Activated T-helper 17 cell treated with anti-CD3 and anti-CD28 coated beads, Interleukin-2, amount 50 U/mL, for 72 hours (primary cell): Measurements from ENCODE around the gene ACTN4. TPM values are rescaled to one million over a fixed set of nuclear protein-coding genes. Genes with fewer than 3 reads are reported as not detected.

Experiments
- ATAC-seq: fragments of 150-1000 bp; cut with Tn5 transposase; replicated peaks from 2 replicates; pipeline ENCODE4 v1.10.0; 2021; ENCODE audit warnings: mild to moderate bottlenecking, moderate library complexity
- H3K27ac Mint-ChIP-seq: one replicate; pipeline ENCODE4 v1.8.0; 2022; ENCODE audit warnings: mixed read lengths
- H3K27me3 Mint-ChIP-seq: one replicate; pipeline ENCODE4 v1.8.0; 2022; ENCODE audit warnings: mixed read lengths
- H3K36me3 Mint-ChIP-seq: one replicate; pipeline ENCODE4 v1.8.0; 2022; ENCODE audit warnings: low read depth, mild to moderate bottlenecking, mixed read lengths
- H3K4me1 Mint-ChIP-seq: one replicate; pipeline ENCODE4 v1.8.0; 2022; ENCODE audit warnings: mixed read lengths
- H3K4me3 Mint-ChIP-seq: one replicate; pipeline ENCODE4 v1.8.0; 2022; ENCODE audit warnings: mild to moderate bottlenecking, mixed read lengths
- H3K9me3 Mint-ChIP-seq: one replicate; pipeline ENCODE4 v1.8.0; 2022; ENCODE audit warnings: mixed read lengths
- total RNA-seq, 2 donors: library from RNA; stranded (reverse); gene quantifications; one replicate each; pipeline ENCODE4 v1.2.3, GENCODE V29; 2022

Gene ACTN4
- total RNA-seq, 2 donors from 2014 or later: 312 to 393 TPM

DNA sequence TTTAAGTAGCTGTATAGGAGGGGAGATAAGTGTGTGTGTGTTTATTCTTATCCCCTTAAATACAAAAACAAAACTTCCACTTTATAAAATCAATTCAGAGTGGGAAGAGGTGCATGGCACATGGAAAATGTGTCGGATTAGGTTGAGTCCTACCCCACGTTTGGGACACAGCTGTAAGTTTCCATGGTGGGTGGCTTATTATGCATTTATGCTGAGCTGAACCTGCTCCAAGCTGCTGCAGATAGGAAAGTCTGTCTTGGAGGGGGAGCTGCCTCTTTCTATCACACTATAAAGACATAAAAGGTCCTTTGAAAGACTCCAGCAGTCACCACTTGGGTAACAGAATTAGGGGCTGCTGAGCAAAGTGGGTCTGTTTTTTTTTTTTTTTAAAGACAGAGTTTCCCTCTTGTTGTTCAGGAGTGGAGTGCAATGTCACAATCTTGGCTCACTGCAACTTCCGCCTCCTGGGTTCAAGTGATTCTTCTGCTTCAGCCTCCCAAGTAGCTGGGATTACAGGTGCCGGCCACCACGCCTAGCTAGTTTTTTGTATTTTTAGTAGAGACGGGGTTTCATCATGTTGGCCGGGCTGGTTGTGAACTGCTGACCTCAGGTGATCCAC, 15.2 kb downstream of the ACTN4 start:
- peak overlapping the region; percentile 67 for H3K27ac Mint-ChIP-seq
- peaks cover 61% of the 10 kb centered on the region for H3K36me3 Mint-ChIP-seq
- H3K4me3 Mint-ChIP-seq: peak overlapping the region; percentile 11
- H3K27me3 Mint-ChIP-seq: no peaks in the 10 kb centered on the region
- H3K4me1 Mint-ChIP-seq: peaks cover 38% of the 10 kb centered on the region
- no peak for ATAC-seq
- H3K9me3 Mint-ChIP-seq: no peaks in the 10 kb centered on the region

DNA sequence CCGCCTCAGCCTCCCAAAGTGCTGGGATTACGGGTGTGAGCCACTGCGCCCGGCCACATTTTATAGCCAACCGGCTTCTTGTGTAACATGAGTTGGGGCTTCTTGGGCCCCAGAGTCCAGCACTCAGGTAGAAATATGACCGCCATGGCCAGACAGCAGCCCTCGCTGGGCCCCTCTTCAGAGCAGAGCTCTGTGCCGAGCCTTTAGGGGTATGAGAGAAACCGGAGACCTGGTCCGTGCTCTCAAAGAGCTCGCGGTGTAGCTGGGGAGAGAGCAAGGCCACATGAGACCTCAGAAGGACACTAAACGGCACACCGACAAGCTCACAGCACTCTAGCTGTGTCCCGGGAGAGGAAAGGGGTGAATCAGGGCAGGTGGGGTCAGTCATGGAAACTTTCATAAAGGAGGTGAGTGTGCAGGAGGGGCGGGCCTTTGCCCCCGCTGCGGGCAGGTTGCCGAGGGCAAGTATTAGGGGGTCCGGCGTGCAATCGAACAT, 15.8 kb downstream of the ACTN4 start:
- Mint-ChIP-seq H3K4me1 (peaks cover 32% of the 10 kb centered on the region), H3K27ac (peak overlapping the region; percentile 67), H3K27me3 (no peaks in the 10 kb centered on the region), H3K36me3 (peaks cover 61% of the 10 kb centered on the region), H3K9me3 (no peaks in the 10 kb centered on the region), H3K4me3 (no peak overlapping the region)
- no peak for ATAC-seq

GRCh38 chr19:38663957-38664502, 16.6 kb downstream of the ACTN4 start:
- H3K4me1 Mint-ChIP-seq: peaks cover 36% of the 10 kb centered on the region
- no peaks in the 10 kb centered on the region for H3K27me3 Mint-ChIP-seq
- no peak overlapping the region for H3K4me3 Mint-ChIP-seq
- H3K36me3 Mint-ChIP-seq: peaks cover 64% of the 10 kb centered on the region
- H3K9me3 Mint-ChIP-seq: no peaks in the 10 kb centered on the region
- ATAC-seq: no peak
- H3K27ac Mint-ChIP-seq: peak overlapping the region; percentile 61

DNA sequence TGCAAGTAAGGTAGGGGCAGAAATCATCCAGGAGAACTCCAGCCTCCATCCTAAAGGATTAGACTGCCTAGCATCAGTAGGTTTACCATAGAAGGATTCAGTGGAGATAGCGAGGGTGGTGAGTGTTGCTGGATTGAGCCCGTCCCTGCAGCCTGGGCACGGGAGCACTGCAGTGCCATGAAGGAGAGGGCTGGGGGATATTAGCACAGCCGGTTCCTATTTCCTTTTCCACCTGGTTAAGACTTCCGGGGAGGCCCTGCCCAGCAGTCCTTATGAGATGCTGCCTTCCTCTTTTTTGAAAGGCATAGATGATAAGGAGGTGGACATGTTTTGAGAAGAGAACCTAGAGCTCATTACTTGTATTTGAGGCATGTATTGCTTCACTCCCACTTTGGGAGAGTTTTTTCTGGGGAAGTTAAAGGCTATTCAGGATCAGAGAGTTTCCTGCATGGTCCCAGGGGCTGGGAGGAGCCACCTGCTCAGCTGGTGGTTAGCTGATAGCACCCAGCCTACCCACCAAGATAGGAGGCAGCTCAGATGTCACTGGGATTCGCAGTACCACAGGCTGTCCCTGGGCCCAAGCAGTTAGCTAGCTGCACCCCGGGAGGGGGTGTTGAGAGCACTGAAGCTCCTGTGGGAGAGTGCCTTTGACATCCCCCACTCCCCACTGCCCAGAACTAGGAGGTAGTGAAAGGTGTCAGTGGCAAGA, 17.2 kb downstream of the ACTN4 start:
- Mint-ChIP-seq H3K4me3 (no peak overlapping the region), H3K27me3 (no peaks in the 10 kb centered on the region), H3K27ac (peak overlapping the region; percentile 61), H3K36me3 (peaks cover 67% of the 10 kb centered on the region), H3K4me1 (peaks cover 43% of the 10 kb centered on the region), H3K9me3 (no peaks in the 10 kb centered on the region)
- ATAC-seq: no peak

- no peaks in the 10 kb centered on the region for H3K9me3 Mint-ChIP-seq
- no peak for ATAC-seq
- H3K36me3 Mint-ChIP-seq: peaks cover 68% of the 10 kb centered on the region
- peaks cover 49% of the 10 kb centered on the region for H3K4me1 Mint-ChIP-seq
- peak overlapping the region; percentile 55 for H3K27ac Mint-ChIP-seq
- H3K27me3 Mint-ChIP-seq: no peaks in the 10 kb centered on the region
- no peak overlapping the region for H3K4me3 Mint-ChIP-seq
These were observed 17.9 kb downstream of the ACTN4 start for GRCh38 chr19:38665219-38665931.

- H3K9me3 Mint-ChIP-seq: no peaks in the 10 kb centered on the region
- peak overlapping the region; percentile 55 for H3K27ac Mint-ChIP-seq
- peaks cover 60% of the 10 kb centered on the region for H3K36me3 Mint-ChIP-seq
- peaks cover 44% of the 10 kb centered on the region for H3K4me1 Mint-ChIP-seq
- H3K4me3 Mint-ChIP-seq: peak overlapping the region; percentile 42
- no peak for ATAC-seq
- no peaks in the 10 kb centered on the region for H3K27me3 Mint-ChIP-seq
These were observed 18.7 kb downstream of the ACTN4 start for GRCh38 chr19:38665950-38666662.

DNA sequence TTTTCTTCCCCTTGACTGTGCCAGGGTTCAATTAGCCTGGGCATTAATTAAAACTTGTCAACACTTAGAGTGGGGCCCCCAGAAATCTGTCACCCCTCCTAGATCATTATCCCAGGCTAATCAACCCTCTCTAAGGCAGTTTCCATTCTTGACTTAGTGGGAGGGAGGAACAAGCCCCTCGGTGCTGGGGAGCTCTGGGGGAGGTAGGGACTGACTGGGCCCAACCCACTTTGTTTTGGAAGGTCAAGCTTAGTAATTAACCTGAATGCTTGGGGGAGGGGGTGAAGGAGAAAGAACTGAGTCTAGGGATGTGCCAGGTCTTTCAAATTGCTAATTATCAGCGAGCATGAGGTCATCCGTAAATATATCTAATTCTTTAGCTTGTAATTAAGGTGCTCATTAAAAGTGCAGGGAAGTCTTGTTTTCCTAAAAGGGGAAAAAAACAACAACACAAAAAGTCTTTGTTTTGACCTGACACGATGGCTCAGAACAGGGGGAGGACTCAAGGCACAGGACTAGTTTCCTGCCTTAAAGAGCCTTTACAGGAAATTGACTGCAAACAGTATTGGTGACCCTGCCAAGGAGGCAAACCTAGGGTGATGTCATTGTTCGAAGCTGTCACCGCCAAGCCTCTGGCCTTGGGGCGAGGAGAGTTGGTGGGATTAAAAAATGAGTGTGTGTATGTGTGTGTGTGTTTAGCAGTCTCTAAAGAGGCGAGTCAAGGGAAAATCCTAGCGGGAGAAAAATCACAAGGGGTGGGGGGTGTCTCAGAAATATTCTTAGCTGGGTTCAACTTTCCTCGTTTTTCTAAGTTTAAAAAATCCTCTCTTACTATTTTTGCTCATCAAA, 19.4 kb downstream of the ACTN4 start:
- ATAC-seq: peak; percentile 94
- no peaks in the 10 kb centered on the region for H3K9me3 Mint-ChIP-seq
- peaks cover 55% of the 10 kb centered on the region for H3K36me3 Mint-ChIP-seq
- peak overlapping the region; percentile 55 for H3K27ac Mint-ChIP-seq
- peaks cover 44% of the 10 kb centered on the region for H3K4me1 Mint-ChIP-seq
- no peaks in the 10 kb centered on the region for H3K27me3 Mint-ChIP-seq
- H3K4me3 Mint-ChIP-seq: peak overlapping the region; percentile 42

GRCh38 chr19:38667661-38668171, 20.3 kb downstream of the ACTN4 start:
- H3K27me3 Mint-ChIP-seq: no peaks in the 10 kb centered on the region
- peaks cover 47% of the 10 kb centered on the region for H3K36me3 Mint-ChIP-seq
- H3K4me3 Mint-ChIP-seq: peak overlapping the region; percentile 42
- peaks cover 44% of the 10 kb centered on the region for H3K4me1 Mint-ChIP-seq
- no peaks in the 10 kb centered on the region for H3K9me3 Mint-ChIP-seq
- H3K27ac Mint-ChIP-seq: peak overlapping the region; percentile 55
- ATAC-seq: no peak

- H3K36me3 Mint-ChIP-seq: peaks cover 36% of the 10 kb centered on the region
- H3K4me1 Mint-ChIP-seq: peaks cover 46% of the 10 kb centered on the region
- peak overlapping the region; percentile 42 for H3K4me3 Mint-ChIP-seq
- H3K9me3 Mint-ChIP-seq: no peaks in the 10 kb centered on the region
- peak overlapping the region; percentile 66 for H3K27ac Mint-ChIP-seq
- no peaks in the 10 kb centered on the region for H3K27me3 Mint-ChIP-seq
- ATAC-seq: peak; percentile 51
These were observed 22.1 kb downstream of the ACTN4 start for GRCh38 chr19:38669552-38669951.

DNA sequence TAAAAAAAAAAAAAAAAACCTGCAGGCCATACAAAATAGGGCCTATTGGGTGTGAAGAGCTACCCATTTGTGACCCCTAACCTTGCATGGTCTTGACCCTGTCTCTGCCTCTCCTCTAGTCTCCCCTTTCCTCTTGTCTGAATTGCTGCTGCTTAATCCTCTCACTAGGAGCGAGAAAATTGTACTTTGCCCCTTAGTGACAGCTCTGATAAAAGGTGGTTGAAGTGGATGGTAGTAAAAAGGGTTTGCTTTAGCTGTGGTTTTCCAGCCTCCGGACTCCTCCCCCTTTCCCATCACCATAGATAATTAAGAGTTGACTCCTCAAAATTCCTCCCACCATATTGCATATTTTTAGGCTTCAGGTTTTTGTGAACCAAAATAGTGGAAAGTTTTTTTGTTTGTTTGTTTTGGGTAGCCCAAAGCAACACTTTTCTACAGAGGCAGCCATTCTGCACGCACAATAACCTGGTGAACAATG, 23.5 kb downstream of the ACTN4 start:
- ATAC-seq: no peak
- H3K9me3 Mint-ChIP-seq: no peaks in the 10 kb centered on the region
- H3K27me3 Mint-ChIP-seq: no peaks in the 10 kb centered on the region
- peaks cover 34% of the 10 kb centered on the region for H3K36me3 Mint-ChIP-seq
- no peak overlapping the region for H3K4me3 Mint-ChIP-seq
- peaks cover 54% of the 10 kb centered on the region for H3K4me1 Mint-ChIP-seq
- H3K27ac Mint-ChIP-seq: no peak overlapping the region

- H3K9me3 Mint-ChIP-seq: no peaks in the 10 kb centered on the region
- ATAC-seq: no peak
These were observed 24.2 kb downstream of the ACTN4 start for GRCh38 chr19:38671654-38672053.

DNA sequence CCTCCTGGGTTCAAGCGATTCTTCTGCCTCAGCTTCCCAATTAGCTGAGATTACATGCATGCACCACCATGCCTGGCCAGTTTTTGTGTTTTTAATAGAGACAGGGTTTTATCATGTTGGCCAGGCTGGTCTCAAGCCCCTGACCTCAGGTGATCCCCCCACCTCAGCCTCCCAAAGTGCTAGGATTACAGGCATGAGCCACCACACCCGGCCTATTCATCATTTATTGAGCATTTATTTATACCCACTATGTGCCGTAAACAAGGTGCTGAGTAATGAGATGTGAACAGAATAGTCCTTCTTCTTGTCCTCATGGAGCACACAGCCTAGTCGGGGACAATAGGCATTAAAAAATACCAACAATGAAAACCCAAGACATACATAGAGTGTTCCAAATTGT, 25.6 kb downstream of the ACTN4 start:
- H3K4me1 Mint-ChIP-seq: peaks cover 57% of the 10 kb centered on the region
- no peak overlapping the region for H3K4me3 Mint-ChIP-seq
- no peak overlapping the region for H3K27ac Mint-ChIP-seq
- ATAC-seq: no peak
- H3K36me3 Mint-ChIP-seq: peaks cover 30% of the 10 kb centered on the region
- no peaks in the 10 kb centered on the region for H3K27me3 Mint-ChIP-seq
- no peaks in the 10 kb centered on the region for H3K9me3 Mint-ChIP-seq

More at GRCh38 chr19:38671654-38672053, 24.2 kb downstream of the ACTN4 start:
- peaks cover 33% of the 10 kb centered on the region for H3K36me3 Mint-ChIP-seq
- H3K4me1 Mint-ChIP-seq: peaks cover 53% of the 10 kb centered on the region
- no peaks in the 10 kb centered on the region for H3K27me3 Mint-ChIP-seq
- H3K27ac Mint-ChIP-seq: no peak overlapping the region
- no peak overlapping the region for H3K4me3 Mint-ChIP-seq
